Right lobe of liver (tissue), 4 donors: ENCODE results near the gene HAL.

Experiments used
- POLR2A ChIP-seq: fragments of 450-650 bp; IDR thresholded peaks from one replicate; pipeline ENCODE4 v1.6.1; 2017; ENCODE audit warnings: antibody characterized with exemption, mild to moderate bottlenecking
- TF ChIP-seq, protein P1 (sequence below), 4 donors: fragments of 200-600 bp in 3 of 4; fragments of 450-650 bp in 1 of 4; IDR thresholded peaks; one replicate each; pipeline versions ENCODE4 v1.5.1 to v1.8.0; 2016 to 2022; ENCODE audit warnings: antibody characterized with exemption in 4 of 4, mild to moderate bottlenecking in 2 of 4
- donor health status: DM: no; HTN: no; CAD: no.
- donor health status: DM: no; HTN: no; CAD: no.
- donor health status: DM: no; HTN: yes; CAD: no.

DNA sequence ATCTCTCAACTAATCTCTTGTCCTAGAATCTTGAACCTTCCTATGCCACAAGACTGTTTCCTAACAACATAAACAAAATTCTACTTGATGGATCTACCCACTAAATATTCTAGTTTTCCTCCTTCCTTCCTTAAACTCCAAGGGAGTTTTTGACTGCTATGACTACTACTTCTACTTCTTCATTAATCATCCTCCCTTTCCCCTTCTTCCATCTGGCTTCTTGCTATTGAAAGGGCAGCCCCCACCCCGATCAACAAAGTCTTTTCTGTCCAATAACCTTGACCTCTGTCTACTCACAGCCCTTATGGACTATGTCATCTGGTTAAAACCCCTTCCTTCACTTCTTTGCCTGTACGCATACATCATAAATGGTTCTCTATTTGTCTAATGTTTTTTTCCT, 33.7 kb upstream of the HAL start:
- TF ChIP-seq, protein P1, sequence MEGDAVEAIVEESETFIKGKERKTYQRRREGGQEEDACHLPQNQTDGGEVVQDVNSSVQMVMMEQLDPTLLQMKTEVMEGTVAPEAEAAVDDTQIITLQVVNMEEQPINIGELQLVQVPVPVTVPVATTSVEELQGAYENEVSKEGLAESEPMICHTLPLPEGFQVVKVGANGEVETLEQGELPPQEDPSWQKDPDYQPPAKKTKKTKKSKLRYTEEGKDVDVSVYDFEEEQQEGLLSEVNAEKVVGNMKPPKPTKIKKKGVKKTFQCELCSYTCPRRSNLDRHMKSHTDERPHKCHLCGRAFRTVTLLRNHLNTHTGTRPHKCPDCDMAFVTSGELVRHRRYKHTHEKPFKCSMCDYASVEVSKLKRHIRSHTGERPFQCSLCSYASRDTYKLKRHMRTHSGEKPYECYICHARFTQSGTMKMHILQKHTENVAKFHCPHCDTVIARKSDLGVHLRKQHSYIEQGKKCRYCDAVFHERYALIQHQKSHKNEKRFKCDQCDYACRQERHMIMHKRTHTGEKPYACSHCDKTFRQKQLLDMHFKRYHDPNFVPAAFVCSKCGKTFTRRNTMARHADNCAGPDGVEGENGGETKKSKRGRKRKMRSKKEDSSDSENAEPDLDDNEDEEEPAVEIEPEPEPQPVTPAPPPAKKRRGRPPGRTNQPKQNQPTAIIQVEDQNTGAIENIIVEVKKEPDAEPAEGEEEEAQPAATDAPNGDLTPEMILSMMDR (IDR thresholded peaks at IDR 0.05), result no peak
- no peak for TF ChIP-seq POLR2A
